Dedifferentiated amniotic fluid mesenchymal stem cell (primary cell): ENCODE measurements around the gene FASTK.
"Not testable (repeated sequence)": the region's sequence is repeated elsewhere in the genome, so short reads cannot be mapped to it uniquely, and the experiment has no call there.

ENCODE experiments used
- DNase-seq: peaks from one replicate; pipeline ENCODE4 v3.0.0-alpha.2; 2016; ENCODE audit errors: extremely low spot score

The FASTK gene

GRCh38 chr7:151027728-151028130, 52.9 kb downstream of the FASTK start:
- DNase-seq = not testable (repeated sequence)

- DNase-seq = not testable (repeated sequence)
These were observed 53.6 kb downstream of the FASTK start for GRCh38 chr7:151026771-151027727.
